ENCODE measurements around the gene UTS2B. TPM values are rescaled to one million over a fixed set of nuclear protein-coding genes. Genes with fewer than 3 reads are reported as not detected.
A peak's percentile ranks its signal among the peaks of the same experiment; 100 is the strongest.

The UTS2B gene
- total and polyA plus RNA-seq, 10 of the 15 experiments (the other 5 are each of a cell fraction or from before 2014, with no cell fraction given): 0.15 to 0.72 (median 0.44) TPM

GRCh38 chr3:191296041-191296541, 34.2 kb downstream of the UTS2B start (continued):
- no peak for TF ChIP-seq CTCF (IDR thresholded peaks at IDR 0.05 in 2 of 3, conservative IDR thresholded peaks at IDR 0.05 in 1 of 3; ENCODE audit: control insufficient read depth in 2 of 3, extremely low read depth in 1 of 3, insufficient read depth in 1 of 3, low read depth in 3 of 3, low read length in 3 of 3)
- peak; percentile 88 for TF ChIP-seq PAX5 (IDR thresholded peaks at IDR 0.05; ENCODE audit: borderline replicate concordance, low read depth, low read length)
- no peak for TF ChIP-seq TAF1 (IDR thresholded peaks at IDR 0.05; ENCODE audit: borderline replicate concordance, low read depth, low read length)
- peak; percentile 98 for TF ChIP-seq EED (IDR thresholded peaks at IDR 0.05; ENCODE audit: low read depth)
- TF ChIP-seq FOXK2 (IDR thresholded peaks at IDR 0.05): no peak
- TF ChIP-seq BACH1 (IDR thresholded peaks at IDR 0.05; ENCODE audit: borderline replicate concordance): peak; percentile 96; the same call in 1 of the 2 replicates
- peak; percentile 59; the same call in 1 of the 2 replicates for TF ChIP-seq RB1 (IDR thresholded peaks at IDR 0.05; ENCODE audit: borderline replicate concordance)
- TF ChIP-seq STAT1 (conservative IDR thresholded peaks at IDR 0.05): no peak
- TF ChIP-seq SKIL (IDR thresholded peaks at IDR 0.05; ENCODE audit: low read depth, poor library complexity, severe bottlenecking): peak; percentile 91
- TF ChIP-seq HDAC6 (IDR thresholded peaks at IDR 0.05; ENCODE audit: unreplicated experiment): no peak
- no peak for TF ChIP-seq SREBF2 (IDR thresholded peaks at IDR 0.05; ENCODE audit: low read length)
- TF ChIP-seq MTA3 (IDR thresholded peaks at IDR 0.05; ENCODE audit: borderline replicate concordance, low read length): peak; percentile 97
- no peak for TF ChIP-seq NRF1 (conservative IDR thresholded peaks at IDR 0.05; ENCODE audit: low read depth, low read length)
- no peak for TF ChIP-seq NFYB (IDR thresholded peaks at IDR 0.05; ENCODE audit: insufficient read depth, low read depth, low read length)
- no peak for TF ChIP-seq ZBTB11 (CRISPR knock-in tag; IDR thresholded peaks at IDR 0.05)
- no peak for TF ChIP-seq BCLAF1 (IDR thresholded peaks at IDR 0.05)
- TF ChIP-seq RCOR1 (conservative IDR thresholded peaks at IDR 0.05; ENCODE audit: low read depth, low read length): 0 out of 2 replicates have a peak, but pooled peaks have one; percentile 51
- peak; percentile 97 for TF ChIP-seq ZNF217 (IDR thresholded peaks at IDR 0.05)
